Gastrocnemius medialis (tissue), 4 donors: ENCODE results near the gene NPB.

Source experiments
- CTCF ChIP-seq, 5 experiments: fragments of 450-650 bp in 3 of 5; fragments of 200-600 bp in 2 of 5; sonication (generic) in 2 of 5; IDR thresholded peaks in 4 of 5; conservative IDR thresholded peaks in 1 of 5; 1 replicate in 4 of 5; 2 replicates in 1 of 5; pipeline ENCODE4 v1.5.1; 2016 to 2019; ENCODE audit warnings: antibody characterized with exemption in 5 of 5, mild to moderate bottlenecking in 3 of 5, moderate library complexity in 3 of 5
- POLR2A ChIP-seq, 2 donors: fragments of 450-650 bp; IDR thresholded peaks; one replicate each; pipeline ENCODE4 v1.6.1; 2017; ENCODE audit warnings: antibody characterized with exemption in 2 of 2, mild to moderate bottlenecking in 2 of 2, moderate library complexity in 2 of 2

GRCh38 chr17:81925860-81926450, 23.9 kb downstream of the NPB start:
- TF ChIP-seq CTCF (IDR thresholded peaks at IDR 0.05 in 4 of 5, conservative IDR thresholded peaks at IDR 0.05 in 1 of 5) (no peak), POLR2A (IDR thresholded peaks at IDR 0.05) (no peak)
